ENCODE measurements around the gene AFF3. TPM values are rescaled to one million over a fixed set of nuclear protein-coding genes. Genes with fewer than 3 reads are reported as not detected.

The AFF3 gene
- total and polyA plus RNA-seq, 10 of the 15 experiments (the other 5 are each of a cell fraction or from before 2014, with no cell fraction given): 0.26 to 5.5 (median 3.0) TPM

DNA sequence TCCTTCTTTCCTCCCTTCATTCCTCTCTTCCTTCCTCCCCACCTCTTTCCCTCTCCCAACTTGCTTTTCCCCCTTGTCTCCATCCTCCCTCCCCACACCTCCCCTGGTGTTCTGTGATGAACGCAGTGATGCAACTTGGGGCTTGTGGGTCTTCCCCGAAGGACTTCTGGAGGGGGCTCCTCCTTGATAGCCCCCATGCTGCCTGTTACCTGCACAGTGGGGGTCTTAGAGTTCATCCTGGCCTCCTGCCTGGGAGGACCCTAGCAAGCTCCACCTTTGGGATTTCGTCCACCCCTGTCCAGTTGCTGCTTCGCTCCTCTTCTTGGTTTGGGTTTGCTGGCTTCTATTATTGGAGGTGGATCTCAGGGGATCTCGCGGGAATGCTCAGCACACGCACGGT is 43.7 kb upstream of the AFF3 start:
- Histone ChIP-seq H3K36me3 (ENCODE audit: control insufficient read depth in 2 of 2, insufficient read depth in 2 of 2, low read length in 1 of 2) (no peaks in the 10 kb centered on the region), H3K27me3 (replicated peaks in 1 of 2; ENCODE audit: control insufficient read depth in 2 of 2, insufficient read depth in 2 of 2, low read length in 1 of 2) (peaks cover 0 to 6% of the 10 kb centered on the region in 2 experiments; a peak in 3 of 4 replicates), H3K4me2 (ENCODE audit: control insufficient read depth, insufficient read depth) (no peak overlapping the region), H3K27ac (ENCODE audit: control insufficient read depth, insufficient read depth) (no peak overlapping the region), H3K9me3 (replicated peaks; ENCODE audit: control insufficient read depth, insufficient read depth, low read length) (no peaks in the 10 kb centered on the region), H2AFZ (ENCODE audit: control insufficient read depth, low read depth, low read length) (no peak overlapping the region), H3K9ac (ENCODE audit: control insufficient read depth, insufficient read depth, low read length) (no peak overlapping the region), H3K4me3 (no peak overlapping the region), H4K20me1 (ENCODE audit: control insufficient read depth, insufficient read depth) (no peaks in the 10 kb centered on the region), H3K79me2 (ENCODE audit: control insufficient read depth, insufficient read depth, low read length) (no peaks in the 10 kb centered on the region), H3K4me1 (ENCODE audit: control insufficient read depth, insufficient read depth, low read length) (no peaks in the 10 kb centered on the region)
- CTCF ChIA-PET: no interaction called here
- no TSS peak for BruUV-seq (replicated peaks)
- ATAC-seq (no peak), FAIRE-seq (no peak), DNase-seq (ENCODE audit: low read depth, low spot score) (no peak)
- TF ChIP-seq SMARCA5 (IDR thresholded peaks at IDR 0.05) (no peak), SUZ12 (IDR thresholded peaks at IDR 0.05; ENCODE audit: unreplicated experiment) (no peak), EP300 (IDR thresholded peaks at IDR 0.05; ENCODE audit: borderline replicate concordance in 1 of 2, control insufficient read depth in 1 of 2, low read depth in 2 of 2, low read length in 2 of 2) (no peak), POLR2AphosphoS2 (IDR thresholded peaks at IDR 0.05; ENCODE audit: low read depth, low read length) (no peak), NFYB (IDR thresholded peaks at IDR 0.05; ENCODE audit: insufficient read depth, low read depth, low read length) (no peak), USF1 (IDR thresholded peaks at IDR 0.05; ENCODE audit: borderline replicate concordance, extremely low read length, insufficient read depth, low read depth, low read length) (no peak), SMAD5 (IDR thresholded peaks at IDR 0.05; ENCODE audit: low read depth) (no peak), RBBP5 (conservative IDR thresholded peaks at IDR 0.05) (no peak), RB1 (IDR thresholded peaks at IDR 0.05; ENCODE audit: borderline replicate concordance) (no peak), ZNF592 (IDR thresholded peaks at IDR 0.05) (no peak)
- TF ChIP-seq, protein P1, sequence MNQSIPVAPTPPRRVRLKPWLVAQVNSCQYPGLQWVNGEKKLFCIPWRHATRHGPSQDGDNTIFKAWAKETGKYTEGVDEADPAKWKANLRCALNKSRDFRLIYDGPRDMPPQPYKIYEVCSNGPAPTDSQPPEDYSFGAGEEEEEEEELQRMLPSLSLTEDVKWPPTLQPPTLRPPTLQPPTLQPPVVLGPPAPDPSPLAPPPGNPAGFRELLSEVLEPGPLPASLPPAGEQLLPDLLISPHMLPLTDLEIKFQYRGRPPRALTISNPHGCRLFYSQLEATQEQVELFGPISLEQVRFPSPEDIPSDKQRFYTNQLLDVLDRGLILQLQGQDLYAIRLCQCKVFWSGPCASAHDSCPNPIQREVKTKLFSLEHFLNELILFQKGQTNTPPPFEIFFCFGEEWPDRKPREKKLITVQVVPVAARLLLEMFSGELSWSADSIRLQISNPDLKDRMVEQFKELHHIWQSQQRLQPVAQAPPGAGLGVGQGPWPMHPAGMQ (IDR thresholded peaks at IDR 0.05; ENCODE audit: borderline replicate concordance): no peak
- RAD21 ChIA-PET (ENCODE audit: unreplicated experiment): no interaction called here
- SMC1A ChIA-PET (ENCODE audit: uncharacterized antibody, unreplicated experiment): no interaction called here
- intact Hi-C loops (cut with micrococcal nuclease; ENCODE audit: unreplicated experiment): no loop called here
- in situ Hi-C loops (cut with MboI): no loop called here
- WGBS (ENCODE audit: insufficient coverage, insufficient replicate concordance, low lambda C conversion rate, missing lambda C conversion rate): 58% methylated on average over 8 of the region's 8 CpGs
- POLR2A ChIA-PET: no interaction called here

Data from GM12878 (cell line).